Ramos (cell line): Measurements from ENCODE around the gene STPG1.
"Not testable (repeated sequence)": the region's sequence is repeated elsewhere in the genome, so short reads cannot be mapped to it uniquely, and the experiment has no call there.

Experiments used
- in situ Hi-C: fragments of 300-500 bp; cut with MboI; formaldehyde crosslinking; loops from one replicate; pipeline ENCODE4 v1.14.3; 2022; ENCODE audit warnings: low sequenced_read_pairs; ENCODE audit not compliant: unreplicated experiment

Gene STPG1

GRCh38 chr1:24413350-24414163 is at the start of gene STPG1:
Gene STPG1 (minus strand): TSS chr1:24413782. CDS start chr1:24401388, 12,394 bp downstream.
- in situ Hi-C loops = no loop called here

GRCh38 chr1:24462128-24462527 is 48.5 kb upstream of the STPG1 start:
- in situ Hi-C loops = not testable (repeated sequence)

GRCh38 chr1:24459551-24460266 is 46.1 kb upstream of the STPG1 start:
- in situ Hi-C loops = no loop called here

GRCh38 chr1:24457866-24458265 is 44.3 kb upstream of the STPG1 start:
- in situ Hi-C loops = no loop called here

- in situ Hi-C loops = no loop called here
Measured at GRCh38 chr1:24455272-24455671, 41.7 kb upstream of the STPG1 start.

- in situ Hi-C loops = no loop called here
Measured at GRCh38 chr1:24454673-24455072, 41.1 kb upstream of the STPG1 start.

GRCh38 chr1:24452922-24453485 is 39.4 kb upstream of the STPG1 start:
- in situ Hi-C loops = no loop called here

GRCh38 chr1:24451746-24452145 is 38.2 kb upstream of the STPG1 start:
- in situ Hi-C loops = no loop called here

GRCh38 chr1:24450857-24451397 is 37.3 kb upstream of the STPG1 start:
- in situ Hi-C loops = no loop called here

GRCh38 chr1:24450316-24450715 is 36.7 kb upstream of the STPG1 start:
- in situ Hi-C loops = no loop called here

- in situ Hi-C loops = not testable (repeated sequence)
Measured at GRCh38 chr1:24446446-24446845, 32.9 kb upstream of the STPG1 start.

- in situ Hi-C loops = no loop called here
Measured at GRCh38 chr1:24443241-24443656, 29.7 kb upstream of the STPG1 start.

GRCh38 chr1:24442764-24443163 is 29.2 kb upstream of the STPG1 start:
- in situ Hi-C loops = no loop called here

- in situ Hi-C loops = no loop called here
Measured at GRCh38 chr1:24441996-24442668, 28.6 kb upstream of the STPG1 start.

GRCh38 chr1:24441480-24441879 is 27.9 kb upstream of the STPG1 start:
- in situ Hi-C loops = no loop called here

- in situ Hi-C loops = no loop called here
Measured at GRCh38 chr1:24440436-24440835, 26.9 kb upstream of the STPG1 start.

GRCh38 chr1:24438423-24438901 is 24.9 kb upstream of the STPG1 start:
- in situ Hi-C loops = no loop called here

GRCh38 chr1:24437631-24438396 is 24.2 kb upstream of the STPG1 start:
- in situ Hi-C loops = no loop called here

GRCh38 chr1:24435782-24436365 is 22.3 kb upstream of the STPG1 start:
- in situ Hi-C loops = no loop called here
